RCC 7860 (cell line): Measurements from ENCODE around the gene KRT6B.
"Not testable (repeated sequence)": the region's sequence is repeated elsewhere in the genome, so short reads cannot be mapped to it uniquely, and the experiment has no call there.

ENCODE experiments used
- DNase-seq: peaks from one replicate; pipeline ENCODE4 v3.0.0-alpha.2; 2015; ENCODE audit warnings: low spot score
- FAIRE-seq: peaks from 2 replicates; lab custom pipeline; 2012; peaks lifted over from hg19 to GRCh38; lab: Jason Lieb, UNC

The KRT6B gene

DNA sequence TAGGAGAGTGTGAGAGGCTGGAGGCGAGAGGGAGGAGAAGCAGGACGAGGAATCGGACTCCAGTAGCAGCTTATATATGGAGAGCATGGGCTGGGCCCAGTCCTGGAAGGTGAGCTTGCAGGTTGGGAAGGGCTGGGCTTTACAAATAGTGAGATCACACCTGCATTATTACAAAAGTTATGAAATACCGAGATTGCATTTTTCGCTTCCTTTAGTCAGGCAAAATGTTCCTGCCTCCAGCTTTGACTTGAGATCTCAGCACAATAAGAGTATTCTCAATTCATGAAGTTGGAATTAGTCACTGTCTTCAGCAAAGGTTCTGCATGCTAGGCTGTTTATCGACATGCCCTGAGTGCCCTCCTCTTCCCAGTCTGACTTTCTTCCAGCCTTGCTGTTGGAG, at the start of gene KRT6B:
KRT6B (minus strand) TSS at position 46 of the 400 bp plus-strand sequence. CDS start 68 bp downstream, outside the sequence.
- DNase-seq (no peak), FAIRE-seq (no peak)

- FAIRE-seq (no peak), DNase-seq (no peak)
Measured at GRCh38 chr12:52501490-52501889, 49.5 kb upstream of the KRT6B start.

DNA sequence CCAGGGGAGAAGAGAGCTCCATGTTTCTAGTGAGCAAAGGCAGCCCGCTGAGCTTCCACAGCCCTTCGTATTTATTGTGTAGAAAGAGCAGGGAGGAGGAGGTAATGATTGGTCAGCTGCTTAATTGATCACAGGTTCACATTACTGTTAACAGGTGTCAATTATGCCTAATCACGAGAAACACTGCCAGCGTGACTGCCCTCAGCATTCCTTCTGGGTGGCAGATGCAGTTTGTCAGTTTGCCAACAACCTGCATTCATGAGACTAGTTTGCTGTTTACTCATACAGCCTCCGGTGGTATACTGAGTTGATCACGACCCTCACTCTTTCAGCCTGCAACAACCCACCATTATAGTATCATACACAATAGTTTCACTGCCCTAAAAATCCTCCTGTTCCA, 48.6 kb upstream of the KRT6B start:
- not testable (repeated sequence) for DNase-seq, FAIRE-seq

- FAIRE-seq (no peak), DNase-seq (no peak)
Measured at GRCh38 chr12:52499806-52500560, 48.0 kb upstream of the KRT6B start.

DNA sequence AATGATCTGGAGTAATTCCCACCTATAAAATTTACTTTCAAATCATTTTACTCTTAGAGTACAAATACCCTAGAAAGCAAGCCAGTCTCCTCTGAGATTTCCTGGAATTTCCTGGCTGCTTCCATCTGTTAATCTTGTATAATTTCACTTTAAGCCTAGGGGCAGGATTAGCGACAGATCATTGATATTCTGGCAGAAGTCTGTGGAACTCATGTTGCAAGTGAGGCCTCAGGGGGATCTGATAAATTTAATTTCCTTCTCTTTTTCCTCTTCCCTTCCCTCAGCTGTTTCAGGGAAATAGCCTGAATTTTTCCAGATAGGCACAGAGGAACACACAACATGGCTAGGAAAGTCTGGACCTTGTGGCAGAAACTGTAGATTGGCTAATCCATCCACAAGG, 47.0 kb upstream of the KRT6B start:
- FAIRE-seq (no peak), DNase-seq (no peak)

GRCh38 chr12:52497975-52498374, 46.0 kb upstream of the KRT6B start:
- DNase-seq (no peak), FAIRE-seq (no peak)

DNA sequence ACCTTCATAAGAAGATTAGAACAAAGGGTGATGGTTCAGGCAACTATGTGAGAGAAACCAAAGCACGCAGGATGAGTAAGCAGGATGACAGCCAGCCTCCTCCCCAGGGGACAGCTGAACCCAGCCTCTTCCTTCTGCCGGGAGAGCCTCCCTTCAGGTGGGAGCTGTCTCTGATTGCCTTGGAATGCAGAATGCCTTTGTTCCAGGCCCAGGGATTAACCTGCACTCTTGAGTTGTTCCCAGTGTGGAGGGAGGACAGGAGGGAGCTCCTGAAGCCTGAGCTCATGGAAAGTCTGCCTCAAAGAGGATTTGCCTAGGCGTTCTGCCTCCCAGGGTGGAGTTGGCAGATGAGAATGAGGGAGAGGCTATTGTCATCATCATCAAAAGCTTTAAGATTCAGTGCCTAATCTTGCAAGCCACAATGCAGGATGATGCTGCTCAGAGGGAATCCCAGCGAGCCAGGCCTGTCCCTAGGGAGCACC, 44.7 kb upstream of the KRT6B start:
- DNase-seq (peak; percentile 82), FAIRE-seq (peak; percentile 20)

- FAIRE-seq (no peak), DNase-seq (no peak)
Measured at GRCh38 chr12:52496054-52496453, 44.1 kb upstream of the KRT6B start.

DNA sequence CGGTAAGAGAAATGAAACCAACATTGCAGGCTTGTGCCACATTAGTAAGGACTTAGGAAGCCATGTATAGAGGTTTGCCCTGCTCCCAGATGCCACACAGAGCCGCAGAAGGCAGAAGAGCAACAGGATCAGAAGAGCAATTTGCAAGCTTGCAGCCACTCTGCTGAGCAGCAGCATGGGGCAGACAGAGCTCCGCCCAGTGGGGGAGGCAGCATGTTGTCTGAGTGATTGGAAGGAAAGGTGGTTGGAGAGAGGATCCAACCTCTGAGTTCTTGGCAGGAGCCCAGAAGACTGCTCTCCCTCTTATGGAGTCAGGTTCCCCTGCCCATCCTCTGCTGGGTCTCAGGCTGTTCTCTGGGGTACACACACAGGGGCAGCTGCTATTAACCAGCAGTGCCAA, 43.4 kb upstream of the KRT6B start:
- FAIRE-seq (no peak), DNase-seq (peak; percentile 41)

GRCh38 chr12:52494518-52494917, 42.6 kb upstream of the KRT6B start:
- FAIRE-seq (no peak), DNase-seq (no peak)

DNA sequence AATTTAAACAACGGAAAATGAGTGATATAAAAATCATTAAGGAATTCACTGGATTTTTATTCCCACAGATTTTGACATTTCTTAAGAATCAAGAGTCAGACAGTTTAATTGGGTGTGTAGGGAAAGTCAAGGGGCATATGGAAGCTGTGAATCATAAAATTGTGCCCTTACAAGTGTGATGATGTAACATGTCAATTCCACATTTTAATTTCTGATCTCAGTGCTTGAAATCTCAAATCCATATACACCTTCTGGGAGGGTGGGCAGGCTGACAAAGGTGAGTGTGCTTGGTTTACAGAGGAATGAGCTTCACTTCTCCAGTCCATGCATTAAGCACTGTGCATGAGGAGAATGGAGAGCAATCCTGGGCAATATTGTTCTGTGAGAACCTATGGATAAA, 42.2 kb upstream of the KRT6B start:
- DNase-seq (no peak), FAIRE-seq (no peak)

DNA sequence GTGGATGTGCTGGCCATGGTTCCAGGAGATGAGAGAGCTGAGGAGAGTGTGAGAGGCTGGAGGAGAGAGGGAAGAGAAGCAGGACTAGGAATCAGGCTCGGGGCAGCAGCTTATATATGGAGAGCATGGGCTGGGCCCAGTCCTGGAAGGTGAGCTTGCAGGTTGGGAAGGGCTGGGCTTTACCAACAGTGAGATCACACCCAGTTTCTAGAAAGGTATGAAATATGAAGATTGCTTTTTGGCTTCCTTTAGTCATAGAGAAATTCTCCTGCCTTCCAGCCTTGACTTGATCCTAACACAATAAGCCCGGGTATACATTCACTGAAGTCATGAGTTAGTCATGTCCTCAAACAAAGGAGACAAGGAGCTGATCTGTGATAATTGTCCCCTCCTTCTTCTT, 41.2 kb upstream of the KRT6B start, which contains the start of gene KRT6A:
KRT6A (minus strand) TSS at position 86 of the 400 bp plus-strand sequence; CDS start at position 17, 69 bp downstream.
- FAIRE-seq: no peak

DNA sequence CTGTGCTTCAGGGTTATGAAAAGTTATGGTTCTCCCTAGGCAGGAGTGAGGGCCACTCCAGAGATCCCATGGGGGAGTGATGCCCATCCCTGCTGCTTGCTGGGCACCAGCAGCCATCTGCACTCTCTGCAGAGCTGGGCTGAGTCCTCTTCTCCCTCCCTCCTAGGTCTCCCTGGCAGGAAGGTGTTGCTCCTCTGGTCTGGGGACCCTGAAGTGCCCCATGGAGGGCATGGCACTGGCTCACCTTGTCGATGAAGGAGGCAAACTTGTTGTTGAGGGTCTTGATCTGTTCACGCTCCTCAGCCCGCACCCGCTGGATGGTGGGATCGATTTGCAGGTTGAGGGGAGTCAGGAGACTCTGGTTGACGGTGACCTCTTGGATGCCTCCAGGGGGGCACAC, 40.5 kb upstream of the KRT6B start:
- not testable (repeated sequence) for FAIRE-seq

More for the DNA sequence above, 41.2 kb upstream of the KRT6B start, which contains the start of gene KRT6A:
- DNase-seq: no peak

GRCh38 chr12:52491495-52491894, 39.5 kb upstream of the KRT6B start:
- not testable (repeated sequence) for FAIRE-seq, DNase-seq

More for the DNA sequence above, 40.5 kb upstream of the KRT6B start:
- DNase-seq: not testable (repeated sequence)

GRCh38 chr12:52488736-52489135, 36.8 kb upstream of the KRT6B start:
- FAIRE-seq (no peak), DNase-seq (no peak)

DNA sequence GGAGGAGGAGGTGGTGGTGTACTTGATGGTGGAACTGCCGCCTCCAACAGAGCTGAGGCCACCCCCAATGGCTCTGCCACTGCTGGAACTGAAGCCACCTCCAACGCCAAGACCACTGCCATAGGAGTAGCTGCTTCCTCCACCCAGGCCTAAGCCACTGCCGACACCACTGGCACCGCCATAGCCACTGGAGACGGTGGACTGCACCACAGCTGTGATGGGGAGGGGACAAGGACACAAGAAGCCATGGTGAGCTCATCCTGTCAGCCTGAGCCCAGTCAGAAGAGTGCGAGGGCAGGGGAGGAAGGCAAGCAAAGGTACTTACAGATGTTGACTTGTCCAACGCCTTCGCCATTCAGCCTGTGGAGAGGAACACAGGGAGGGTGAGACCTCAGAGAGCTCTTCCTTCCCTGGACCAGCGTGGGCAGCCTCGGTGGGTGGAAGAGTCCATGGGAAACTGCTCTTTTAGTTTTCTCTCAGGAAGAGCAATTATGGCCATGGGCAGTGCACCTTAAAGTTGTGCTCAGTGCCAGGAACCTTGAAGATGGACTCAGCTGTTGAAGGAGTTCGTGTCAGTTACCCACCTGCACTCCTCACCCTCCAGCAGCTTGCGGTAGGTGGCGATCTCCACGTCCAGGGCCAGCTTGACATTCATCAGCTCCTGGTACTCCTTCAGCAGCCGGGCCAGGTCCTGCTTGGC, 35.9 kb upstream of the KRT6B start:
- not testable (repeated sequence) for FAIRE-seq, DNase-seq

GRCh38 chr12:52487211-52487610, 35.3 kb upstream of the KRT6B start:
- no peak for FAIRE-seq

DNA sequence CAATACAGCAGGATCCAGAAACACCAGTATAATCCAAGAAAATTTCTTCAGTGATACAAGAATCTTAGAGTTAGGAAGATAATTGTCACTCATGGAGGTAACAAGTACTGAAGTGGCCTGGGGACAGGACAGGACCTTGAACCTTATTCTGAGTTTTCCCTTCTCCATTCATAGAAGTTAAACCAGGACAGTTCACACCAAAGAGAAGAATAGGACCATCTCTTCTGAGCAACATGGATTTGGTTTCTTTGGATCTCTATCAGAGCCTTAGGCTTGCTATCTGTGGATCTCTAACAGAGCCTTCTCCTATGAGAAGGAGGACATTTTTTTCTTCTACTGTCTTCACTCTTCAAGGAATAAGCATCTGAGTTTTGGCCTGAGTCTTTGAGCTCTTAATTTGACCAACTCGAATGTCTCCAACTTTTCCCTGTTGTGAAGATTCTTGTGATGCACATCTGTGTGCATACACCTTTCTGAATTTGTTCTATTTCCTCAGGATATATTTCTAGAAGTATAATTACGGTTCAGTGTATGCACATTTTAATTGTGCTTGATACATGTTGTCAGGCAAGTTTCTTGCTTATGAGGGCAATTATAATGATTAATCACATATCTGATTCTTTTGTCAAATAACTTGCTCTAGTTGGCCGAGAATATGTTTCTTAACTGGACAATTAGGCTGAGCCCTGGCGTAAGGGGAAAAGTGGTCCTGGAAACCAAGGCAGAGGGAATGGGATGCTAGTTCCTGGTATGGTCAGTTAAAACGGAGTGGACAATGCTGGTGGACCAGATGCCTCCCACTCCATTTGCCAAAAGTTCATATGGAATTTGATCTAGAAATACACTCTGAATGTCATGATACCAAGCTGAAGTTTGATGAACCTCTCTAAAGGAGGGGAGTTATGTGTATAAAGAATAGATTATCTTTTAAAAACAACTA, 34.5 kb upstream of the KRT6B start:
- FAIRE-seq: no peak

More at GRCh38 chr12:52487211-52487610, 35.3 kb upstream of the KRT6B start:
- DNase-seq: no peak

DNA sequence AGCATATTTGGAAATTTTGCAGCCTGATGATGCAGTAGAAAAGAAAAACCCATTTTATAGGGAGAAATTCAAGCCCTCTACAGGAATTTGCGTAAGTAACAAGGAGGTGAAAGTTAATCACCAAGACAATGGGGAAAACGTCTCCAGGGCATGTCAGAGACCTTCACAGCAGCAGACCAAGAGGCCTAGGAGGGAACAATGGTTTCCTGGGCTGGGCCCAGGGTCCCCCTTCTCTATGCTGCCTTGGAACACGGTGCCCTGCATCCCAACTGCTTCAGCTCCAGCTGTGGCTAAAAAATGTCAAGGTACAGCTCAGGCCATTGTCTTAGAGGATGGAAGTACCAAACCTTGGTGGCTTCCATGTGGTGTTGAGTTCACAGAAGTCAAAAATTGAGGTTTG, 28.1 kb upstream of the KRT6B start:
- DNase-seq (no peak), FAIRE-seq (no peak)

More for the DNA sequence above, 34.5 kb upstream of the KRT6B start:
- DNase-seq: no peak

- FAIRE-seq (no peak), DNase-seq (no peak)
Measured at GRCh38 chr12:52477651-52478050, 25.7 kb upstream of the KRT6B start.

DNA sequence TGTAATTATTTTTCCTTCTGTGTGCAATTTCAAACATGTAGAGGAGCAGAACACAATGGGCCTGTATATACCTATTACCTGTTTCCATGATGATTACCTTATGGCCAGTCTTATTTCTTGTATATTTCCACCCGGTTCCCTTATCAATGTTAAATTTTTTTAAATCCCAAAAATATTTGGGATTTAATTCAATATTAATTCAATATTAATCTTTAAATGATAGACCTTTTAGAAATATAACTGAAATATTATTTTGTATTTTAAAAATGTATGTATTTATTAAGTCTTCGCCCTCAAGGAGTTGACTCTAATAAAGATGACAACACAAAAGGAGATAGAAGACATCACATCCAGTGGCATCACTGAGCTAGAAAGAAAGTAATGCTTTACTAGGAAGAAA, 22.3 kb upstream of the KRT6B start:
- FAIRE-seq (no peak), DNase-seq (no peak)
